CD4-positive, alpha-beta T cell treated with Interleukin-6 at 100 ng/mL for 8 hours (primary cell): ENCODE data around the gene PTCRA.
"Not testable (repeated sequence)": the region's sequence is repeated elsewhere in the genome, so short reads cannot be mapped to it uniquely, and the experiment has no call there.

Source experiments
- DNase-seq: peaks from one replicate; pipeline ENCODE4 v3.0.0-alpha.2; 2020; ENCODE audit warnings: mixed read lengths, low spot score

PTCRA gene

GRCh38 chr6:42941356-42941755 lies 25.5 kb downstream of the PTCRA start:
- not testable (repeated sequence) for DNase-seq

GRCh38 chr6:42942444-42942843 lies 26.6 kb downstream of the PTCRA start:
- no peak for DNase-seq

GRCh38 chr6:42947950-42948349 lies 32.1 kb downstream of the PTCRA start:
- no peak for DNase-seq

- DNase-seq = no peak
Observed at GRCh38 chr6:42952389-42952788, 36.5 kb downstream of the PTCRA start.

- not testable (repeated sequence) for DNase-seq
Observed at GRCh38 chr6:42954405-42954804, 38.6 kb downstream of the PTCRA start.

GRCh38 chr6:42958125-42958524 lies 42.3 kb downstream of the PTCRA start:
- DNase-seq = no peak

GRCh38 chr6:42959917-42960242 lies 44.0 kb downstream of the PTCRA start:
- DNase-seq = no peak

GRCh38 chr6:42960243-42961019 lies 44.6 kb downstream of the PTCRA start, which contains the start of gene GNMT:
Gene GNMT (plus strand): TSS chr6:42960754. CDS start chr6:42960768, 14 bp downstream.
- peak; percentile 14 for DNase-seq

- DNase-seq = no peak
Observed at GRCh38 chr6:42961020-42961470, 45.2 kb downstream of the PTCRA start.

GRCh38 chr6:42962096-42962495 lies 46.2 kb downstream of the PTCRA start:
- no peak for DNase-seq

GRCh38 chr6:42962502-42963178 lies 46.8 kb downstream of the PTCRA start:
- no peak for DNase-seq

- DNase-seq = no peak
Observed at GRCh38 chr6:42963179-42963854, 47.5 kb downstream of the PTCRA start.

GRCh38 chr6:42963855-42964605 lies 48.2 kb downstream of the PTCRA start:
- peak; percentile 18 for DNase-seq

GRCh38 chr6:42966571-42966970 lies 50.7 kb downstream of the PTCRA start:
- DNase-seq = no peak

- DNase-seq = no peak
Observed at GRCh38 chr6:42967228-42967627, 51.4 kb downstream of the PTCRA start.

- DNase-seq = no peak
Observed at GRCh38 chr6:42968126-42968701, 52.4 kb downstream of the PTCRA start.

GRCh38 chr6:42968783-42969182 lies 52.9 kb downstream of the PTCRA start:
- DNase-seq = no peak

- DNase-seq = no peak
Observed at GRCh38 chr6:42969431-42969830, 53.6 kb downstream of the PTCRA start.

- no peak for DNase-seq
Observed at GRCh38 chr6:42969934-42970333, 54.1 kb downstream of the PTCRA start.

- DNase-seq = no peak
Observed at GRCh38 chr6:42970871-42971612, 55.2 kb downstream of the PTCRA start.

- DNase-seq = no peak
Observed at GRCh38 chr6:42971746-42972327, 56.0 kb downstream of the PTCRA start.
